ENCODE results near the gene UBE2E2. TPM values are rescaled to one million over a fixed set of nuclear protein-coding genes. Genes with fewer than 3 reads are reported as not detected.

Gene UBE2E2
- total and polyA plus RNA-seq, 9 donors, result 25.5 to 84.9 (median 38.5) TPM

- Histone ChIP-seq H3K4me1 (ENCODE audit: insufficient read depth) (peaks cover 3% of the 10 kb centered on the region), H3K36me3 (no peaks in the 10 kb centered on the region), H3K4me3 (no peak overlapping the region), H3K27me3 (no peaks in the 10 kb centered on the region), H3K9me3 (no peaks in the 10 kb centered on the region), H3K27ac (no peak overlapping the region)
- intact Hi-C loops (cut with DNase I), result no loop called here
- 88 to 98% (median 98%) methylated on average over 1 of the region's 1 CpG for WGBS, 3 donors
- no peak for TF ChIP-seq CTCF (IDR thresholded peaks at IDR 0.05)
- no peak for TF ChIP-seq POLR2A (IDR thresholded peaks at IDR 0.05)
- TF ChIP-seq EP300 (IDR thresholded peaks at IDR 0.05), result no peak
- DNase-seq, result no peak
Measured at GRCh38 chr3:23235264-23235663, 32.1 kb downstream of the UBE2E2 start.

GRCh38 chr3:23236890-23237289, 33.8 kb downstream of the UBE2E2 start:
- Histone ChIP-seq H3K36me3 (no peaks in the 10 kb centered on the region), H3K4me3 (no peak overlapping the region), H3K27me3 (no peaks in the 10 kb centered on the region), H3K27ac (no peak overlapping the region), H3K4me1 (ENCODE audit: insufficient read depth) (peaks cover 2% of the 10 kb centered on the region), H3K9me3 (no peaks in the 10 kb centered on the region)
- no peak for DNase-seq
- TF ChIP-seq EP300 (IDR thresholded peaks at IDR 0.05), result no peak
- no peak for TF ChIP-seq CTCF (IDR thresholded peaks at IDR 0.05)
- no peak for TF ChIP-seq POLR2A (IDR thresholded peaks at IDR 0.05)
- WGBS, 3 donors, result 94 to 96% (median 95%) methylated on average over 6 of the region's 6 CpGs
- intact Hi-C loops (cut with DNase I), result no loop called here

- Histone ChIP-seq H3K4me3 (no peak overlapping the region), H3K9me3 (no peaks in the 10 kb centered on the region), H3K4me1 (ENCODE audit: insufficient read depth) (peaks cover 2% of the 10 kb centered on the region), H3K36me3 (no peaks in the 10 kb centered on the region), H3K27me3 (no peaks in the 10 kb centered on the region), H3K27ac (no peak overlapping the region)
- TF ChIP-seq CTCF (IDR thresholded peaks at IDR 0.05) (no peak), EP300 (IDR thresholded peaks at IDR 0.05) (no peak), POLR2A (IDR thresholded peaks at IDR 0.05) (no peak)
- WGBS, 3 donors, result 96 to 98% (median 96%) methylated on average over 2 of the region's 2 CpGs
- DNase-seq, result no peak
- intact Hi-C loops (cut with DNase I), result no loop called here
Measured at GRCh38 chr3:23238156-23238555, 35.0 kb downstream of the UBE2E2 start.

- no peaks in the 10 kb centered on the region for H3K36me3 ChIP-seq
- DNase-seq, result no peak
- no peaks in the 10 kb centered on the region for H3K9me3 ChIP-seq
- H3K27ac ChIP-seq, result no peak overlapping the region
- no peaks in the 10 kb centered on the region for H3K27me3 ChIP-seq
- intact Hi-C loops (cut with DNase I), result no loop called here
- WGBS, 3 donors, result 95 to 97% (median 95%) methylated on average over 4 of the region's 4 CpGs
- peaks cover 2% of the 10 kb centered on the region for H3K4me1 ChIP-seq (ENCODE audit: insufficient read depth)
- TF ChIP-seq CTCF (IDR thresholded peaks at IDR 0.05) (no peak), EP300 (IDR thresholded peaks at IDR 0.05) (no peak), POLR2A (IDR thresholded peaks at IDR 0.05) (no peak)
- no peak overlapping the region for H3K4me3 ChIP-seq
Measured at GRCh38 chr3:23238578-23238977, 35.5 kb downstream of the UBE2E2 start.

Measured in ovary (tissue), 9 donors.